Ascending aorta (tissue), 2 donors: ENCODE measurements around the gene ELMO1. TPM values are rescaled to one million over a fixed set of nuclear protein-coding genes. Genes with fewer than 3 reads are reported as not detected.

Experiments
- DNase-seq, 2 donors: peaks; one replicate each; pipeline ENCODE4 v3.0.0-alpha.2; 2019; ENCODE audit warnings: low spot score in 2 of 2
- H3K27ac ChIP-seq, 2 donors: fragments of 200-600 bp; sonication (generic); one replicate each; pipeline ENCODE4 v1.5.1; 2016 to 2017; ENCODE audit warnings: mild to moderate bottlenecking in 1 of 2
- H3K27me3 ChIP-seq: fragments of 200-600 bp; sonication (generic); one replicate; pipeline ENCODE4 v1.5.1; 2017
- H3K36me3 ChIP-seq, 2 donors: fragments of 200-600 bp; sonication (generic); one replicate each; pipeline ENCODE4 v1.5.1; 2016
- H3K4me1 ChIP-seq, 2 donors: fragments of 200-600 bp; sonication (generic); one replicate each; pipeline ENCODE4 v1.5.1; 2016 to 2017; ENCODE audit warnings: mild to moderate bottlenecking in 1 of 2
- H3K4me3 ChIP-seq, 2 donors: fragments of 200-600 bp; sonication (generic); one replicate each; pipeline ENCODE4 v1.5.1; 2016 to 2017; ENCODE audit warnings: mild to moderate bottlenecking in 1 of 2
- H3K9me3 ChIP-seq, 2 donors: fragments of 200-600 bp; sonication (generic); one replicate each; pipeline ENCODE4 v1.5.1; 2016
- CTCF ChIP-seq, 3 experiments: fragments of 200-600 bp in 2 of 3; fragments of 450-650 bp in 1 of 3; sonication (generic) in 2 of 3; IDR thresholded peaks; one replicate each; pipeline ENCODE4 v1.5.1; 2016 to 2019; ENCODE audit warnings: antibody characterized with exemption in 3 of 3, mild to moderate bottlenecking in 1 of 3, moderate library complexity in 1 of 3
- intact Hi-C: fragments of 100-400 bp; cut with DNase I; formaldehyde crosslinking; loops from one replicate; pipeline ENCODE4 v1.15.1; 2023
- total RNA-seq: library from RNA; depleted of rRNA; stranded (reverse); fragments of >200 nt; gene quantifications from one replicate; pipeline ENCODE4 v1.1.0, GENCODE V29; 2016

The ELMO1 gene
- total RNA-seq, 1 donor from 2014 or later, result 40.8 TPM

DNA sequence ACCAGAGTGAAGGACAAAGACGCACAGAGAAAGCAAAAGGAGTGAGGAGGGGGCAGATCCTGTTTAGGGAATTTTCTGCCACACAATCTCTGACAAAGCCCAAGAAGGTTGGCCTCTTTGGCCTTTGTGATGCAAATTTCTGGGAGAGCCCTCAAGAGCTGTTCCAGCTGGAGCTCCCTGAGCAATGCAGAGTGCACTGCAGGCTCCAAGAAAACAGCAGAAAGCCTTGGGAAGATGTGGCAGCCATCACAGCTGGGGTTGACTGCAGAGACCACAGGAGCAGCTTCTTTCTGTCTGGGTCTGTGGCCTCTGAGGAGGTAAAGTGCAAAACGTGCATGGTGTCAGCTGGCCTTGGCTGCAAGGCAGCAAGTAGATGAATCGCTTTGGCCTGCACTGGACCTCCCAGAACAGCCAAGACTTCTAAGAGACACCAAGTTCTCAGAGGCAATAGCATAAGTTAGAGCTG, 200.2 kb downstream of the ELMO1 start:
- no peak overlapping the region for H3K27ac ChIP-seq
- no peaks in the 10 kb centered on the region for H3K36me3 ChIP-seq
- H3K9me3 ChIP-seq, result no peaks in the 10 kb centered on the region
- H3K4me1 ChIP-seq, result no peaks in the 10 kb centered on the region
- intact Hi-C loops, result no loop called here
- no peak for DNase-seq
- H3K4me3 ChIP-seq, result no peak overlapping the region
- H3K27me3 ChIP-seq, result no peaks in the 10 kb centered on the region
- TF ChIP-seq CTCF (IDR thresholded peaks at IDR 0.05), result no peak

- Histone ChIP-seq H3K27ac (no peak overlapping the region), H3K4me1 (no peaks in the 10 kb centered on the region), H3K4me3 (no peak overlapping the region), H3K9me3 (no peaks in the 10 kb centered on the region), H3K36me3 (no peaks in the 10 kb centered on the region), H3K27me3 (no peaks in the 10 kb centered on the region)
- TF ChIP-seq CTCF (IDR thresholded peaks at IDR 0.05), result no peak
- intact Hi-C loops, result no loop called here
- no peak for DNase-seq
These were observed 200.8 kb downstream of the ELMO1 start for GRCh38 chr7:37247861-37248260.

GRCh38 chr7:37245590-37245989, 203.1 kb downstream of the ELMO1 start:
- no peaks in the 10 kb centered on the region for H3K27me3 ChIP-seq
- no peak for TF ChIP-seq CTCF (IDR thresholded peaks at IDR 0.05)
- H3K9me3 ChIP-seq, result no peaks in the 10 kb centered on the region
- no peaks in the 10 kb centered on the region for H3K4me1 ChIP-seq
- intact Hi-C loops, result no loop called here
- no peak overlapping the region for H3K4me3 ChIP-seq
- H3K36me3 ChIP-seq, result no peaks in the 10 kb centered on the region
- no peak for DNase-seq
- H3K27ac ChIP-seq, result no peak overlapping the region

GRCh38 chr7:37236906-37237305, 211.8 kb downstream of the ELMO1 start:
- no peaks in the 10 kb centered on the region for H3K4me1 ChIP-seq
- no peak overlapping the region for H3K4me3 ChIP-seq
- intact Hi-C loops, result loop anchor here (5.0 kb wide), 1 partner anchor 595 kb away; no protein-coding TSS in a partner anchor
- no peaks in the 10 kb centered on the region for H3K27me3 ChIP-seq
- no peaks in the 10 kb centered on the region for H3K36me3 ChIP-seq
- no peaks in the 10 kb centered on the region for H3K9me3 ChIP-seq
- DNase-seq, result no peak
- TF ChIP-seq CTCF (IDR thresholded peaks at IDR 0.05), result no peak
- no peak overlapping the region for H3K27ac ChIP-seq

DNA sequence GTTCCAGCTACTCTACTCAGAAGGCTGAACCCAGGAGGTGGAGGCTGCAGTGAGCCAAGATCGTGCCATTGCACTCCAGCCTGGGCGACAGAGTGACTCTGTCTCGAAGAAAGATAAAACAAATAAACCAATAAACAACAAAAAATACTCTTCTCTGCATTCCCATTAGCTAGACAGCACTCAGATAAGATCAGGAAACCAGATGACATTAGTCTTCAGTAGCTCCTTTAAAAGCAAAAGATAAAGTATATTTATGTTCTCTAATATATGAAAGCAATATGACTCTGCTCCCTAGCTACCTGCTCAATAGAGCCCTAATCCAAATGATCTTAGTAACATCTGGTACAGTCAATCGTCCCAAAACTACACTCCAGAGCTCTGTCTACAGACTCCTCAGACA, 212.9 kb downstream of the ELMO1 start:
- intact Hi-C loops, result loop anchor here (5.0 kb wide), 1 partner anchor 596 kb away; no protein-coding TSS in a partner anchor
- no peak overlapping the region for H3K4me3 ChIP-seq

More for the DNA sequence above, 212.9 kb downstream of the ELMO1 start:
- no peaks in the 10 kb centered on the region for H3K9me3 ChIP-seq
- no peaks in the 10 kb centered on the region for H3K27me3 ChIP-seq
- no peak for TF ChIP-seq CTCF (IDR thresholded peaks at IDR 0.05)
- H3K36me3 ChIP-seq, result no peaks in the 10 kb centered on the region
- H3K4me1 ChIP-seq, result no peaks in the 10 kb centered on the region
- DNase-seq, result no peak
- no peak overlapping the region for H3K27ac ChIP-seq
